Transverse colon (tissue), 4 donors: ENCODE measurements around the gene GCN1. TPM values are rescaled to one million over a fixed set of nuclear protein-coding genes. Genes with fewer than 3 reads are reported as not detected.
"Not testable (repeated sequence)": the region's sequence is repeated elsewhere in the genome, so short reads cannot be mapped to it uniquely, and the experiment has no call there.

ENCODE experiments used
- DNase-seq: peaks from one replicate; pipeline ENCODE4 v3.0.0-alpha.2; 2019
- H3K27ac ChIP-seq, 4 donors: fragments of 200-600 bp; sonication (generic); 2 replicates each; pipeline ENCODE4 v1.5.1; 2016 to 2018; ENCODE audit warnings: inconsistent platforms in 4 of 4
- H3K27me3 ChIP-seq: fragments of 200-600 bp; sonication (generic); 2 replicates; pipeline ENCODE4 v1.5.1; 2017; ENCODE audit warnings: inconsistent platforms
- H3K36me3 ChIP-seq, 4 donors: fragments of 200-600 bp; sonication (generic); 2 replicates each; pipeline ENCODE4 v1.5.1; 2017 to 2019; ENCODE audit warnings: inconsistent platforms in 4 of 4
- H3K4me1 ChIP-seq, 4 donors: fragments of 200-600 bp; sonication (generic); 2 replicates each; pipeline ENCODE4 v1.5.1; 2017 to 2020; ENCODE audit warnings: inconsistent platforms in 4 of 4
- H3K4me3 ChIP-seq, 4 donors: fragments of 200-600 bp; sonication (generic); 1 replicate in 1 of 4; 2 replicates in 3 of 4; pipeline versions ENCODE4 v1.5.1 to v1.6.1; 2017 to 2019; ENCODE audit warnings: inconsistent platforms in 4 of 4
- H3K9me3 ChIP-seq, 2 donors: fragments of 200-600 bp; sonication (generic); 2 replicates each; pipeline ENCODE4 v1.5.1; 2017 to 2019; ENCODE audit warnings: inconsistent platforms in 2 of 2
- EP300 ChIP-seq: sonication (generic); formaldehyde crosslinking; IDR thresholded peaks from one replicate; pipeline ENCODE4 v1.6.1; 2017; ENCODE audit warnings: antibody characterized with exemption, low read depth
- POLR2A ChIP-seq: fragments of 450-650 bp; IDR thresholded peaks from one replicate; pipeline ENCODE4 v1.6.1; 2016; ENCODE audit warnings: antibody characterized with exemption, mild to moderate bottlenecking, moderate library complexity
- POLR2AphosphoS5 ChIP-seq, 3 donors: sonication (generic); formaldehyde crosslinking; IDR thresholded peaks; one replicate each; pipeline ENCODE4 v1.6.1; 2016; ENCODE audit warnings: antibody characterized with exemption in 3 of 3
- WGBS, 2 donors: methylation state at CpG; one replicate each; pipeline ENCODE4 v1.1.5; 2018; ENCODE audit warnings: low coverage in 1 of 2; 5-methylcytosine and 5-hydroxymethylcytosine counted together
- in situ Hi-C, 4 donors: fragments of 200-750 bp; cut with MboI; loops; one replicate each; pipeline versions ENCODE4 v1.15.0 to v1.15.1; 2017; ENCODE audit warnings: low sequenced_read_pairs in 3 of 4, low pct_ligation_motif_present in 1 of 4, low pct_unique_long_range_greater_than_20kb in 1 of 4
- intact Hi-C: fragments of 100-400 bp; cut with DNase I; formaldehyde crosslinking; loops from one replicate; pipeline ENCODE4 v1.15.1; 2023; ENCODE audit warnings: low total_unique reads
- total RNA-seq, 4 donors: library from RNA; depleted of rRNA; stranded (reverse); fragments of >200 nt; gene quantifications; one replicate each; pipeline ENCODE4 v1.1.0, GENCODE V29; 2016
- TF ChIP-seq, protein P1 (sequence below), 5 experiments: fragments of 200-600 bp in 3 of 5; fragments of 450-650 bp in 2 of 5; sonication (generic) in 3 of 5; IDR thresholded peaks; 1 replicate in 2 of 5; 2 replicates in 3 of 5; pipeline ENCODE4 v1.5.1; 2016 to 2017; ENCODE audit warnings: antibody characterized with exemption in 5 of 5, inconsistent platforms in 3 of 5, mild to moderate bottlenecking in 2 of 5, moderate library complexity in 1 of 5

The GCN1 gene
- total RNA-seq, 4 donors from 2014 or later: 70.0 to 141 (median 107) TPM

DNA sequence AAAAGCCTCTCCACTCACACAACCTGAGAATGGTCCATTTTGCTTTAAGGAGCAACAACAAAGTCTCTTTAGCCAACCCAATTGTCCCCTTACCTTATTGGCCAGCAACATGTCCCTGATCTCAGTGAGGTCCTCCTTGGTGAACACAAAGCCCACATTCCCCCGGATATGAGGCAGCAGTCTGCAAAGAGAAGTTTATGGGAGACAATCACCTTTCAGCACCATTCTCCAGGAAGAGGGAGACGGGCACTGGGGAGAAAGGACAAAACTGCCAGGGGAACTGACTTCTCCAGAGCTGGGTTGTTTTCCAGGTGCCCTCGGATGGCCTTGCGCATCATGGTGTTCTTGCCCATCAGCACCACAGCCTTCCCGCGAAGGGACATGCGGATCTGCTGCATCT lies 4.5 kb upstream of the GCN1 start:
- Histone ChIP-seq H3K36me3 (peaks cover 0 to 32% (median 12%) of the 10 kb centered on the region in 4 donors), H3K4me1 (peaks cover 18 to 45% (median 32%) of the 10 kb centered on the region in 4 donors), H3K9me3 (no peaks in the 10 kb centered on the region), H3K27ac (peak overlapping the region; percentile 90 to 96 (median 93)), H3K4me3 (peak overlapping the region in 1 of 4 donors; percentile 99), H3K27me3 (no peaks in the 10 kb centered on the region)
- 51% methylated on average over 7 of the region's 7 CpGs; no CpG with 5 or more reads in 1 of the 2 donors for whole genome bisulfite sequencing, 2 donors
- intact Hi-C loops (no loop called here), in situ Hi-C loops (no loop called here)
- TF ChIP-seq EP300 (no peak), POLR2AphosphoS5 (IDR thresholded peaks at IDR 0.05) (no peak), POLR2A (no peak)
- TF ChIP-seq, protein P1, sequence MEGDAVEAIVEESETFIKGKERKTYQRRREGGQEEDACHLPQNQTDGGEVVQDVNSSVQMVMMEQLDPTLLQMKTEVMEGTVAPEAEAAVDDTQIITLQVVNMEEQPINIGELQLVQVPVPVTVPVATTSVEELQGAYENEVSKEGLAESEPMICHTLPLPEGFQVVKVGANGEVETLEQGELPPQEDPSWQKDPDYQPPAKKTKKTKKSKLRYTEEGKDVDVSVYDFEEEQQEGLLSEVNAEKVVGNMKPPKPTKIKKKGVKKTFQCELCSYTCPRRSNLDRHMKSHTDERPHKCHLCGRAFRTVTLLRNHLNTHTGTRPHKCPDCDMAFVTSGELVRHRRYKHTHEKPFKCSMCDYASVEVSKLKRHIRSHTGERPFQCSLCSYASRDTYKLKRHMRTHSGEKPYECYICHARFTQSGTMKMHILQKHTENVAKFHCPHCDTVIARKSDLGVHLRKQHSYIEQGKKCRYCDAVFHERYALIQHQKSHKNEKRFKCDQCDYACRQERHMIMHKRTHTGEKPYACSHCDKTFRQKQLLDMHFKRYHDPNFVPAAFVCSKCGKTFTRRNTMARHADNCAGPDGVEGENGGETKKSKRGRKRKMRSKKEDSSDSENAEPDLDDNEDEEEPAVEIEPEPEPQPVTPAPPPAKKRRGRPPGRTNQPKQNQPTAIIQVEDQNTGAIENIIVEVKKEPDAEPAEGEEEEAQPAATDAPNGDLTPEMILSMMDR (IDR thresholded peaks at IDR 0.05): no peak
- DNase-seq: no peak

DNA sequence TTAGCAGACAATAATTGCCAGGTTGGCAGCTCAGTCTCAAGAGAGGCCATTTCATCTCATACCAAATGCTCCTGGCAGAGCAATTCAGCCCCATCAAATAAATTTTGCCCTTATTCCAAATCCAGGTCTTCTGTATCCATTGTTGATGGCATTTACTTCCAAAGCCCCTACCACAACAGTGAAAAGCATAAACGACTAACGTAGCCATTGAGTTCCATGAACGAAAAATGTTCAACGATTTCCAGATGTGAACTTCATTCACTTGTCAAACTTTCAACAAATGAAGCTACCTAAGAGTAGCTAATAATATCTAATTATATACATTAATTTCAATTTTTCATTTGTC lies 3.0 kb upstream of the GCN1 start:
- Histone ChIP-seq H3K4me3 (no peak overlapping the region), H3K27ac (no peak overlapping the region), H3K36me3 (peaks cover 0 to 32% (median 12%) of the 10 kb centered on the region in 4 donors), H3K9me3 (no peaks in the 10 kb centered on the region), H3K27me3 (no peaks in the 10 kb centered on the region), H3K4me1 (peaks cover 23 to 60% (median 43%) of the 10 kb centered on the region in 4 donors)
- TF ChIP-seq POLR2AphosphoS5 (IDR thresholded peaks at IDR 0.05) (no peak), EP300 (no peak), POLR2A (no peak)
- DNase-seq: no peak
- intact Hi-C loops: no loop called here
- WGBS, 2 donors: 76 to 77% methylated on average over 4 of the region's 4 CpGs
- in situ Hi-C loops: no loop called here

DNA sequence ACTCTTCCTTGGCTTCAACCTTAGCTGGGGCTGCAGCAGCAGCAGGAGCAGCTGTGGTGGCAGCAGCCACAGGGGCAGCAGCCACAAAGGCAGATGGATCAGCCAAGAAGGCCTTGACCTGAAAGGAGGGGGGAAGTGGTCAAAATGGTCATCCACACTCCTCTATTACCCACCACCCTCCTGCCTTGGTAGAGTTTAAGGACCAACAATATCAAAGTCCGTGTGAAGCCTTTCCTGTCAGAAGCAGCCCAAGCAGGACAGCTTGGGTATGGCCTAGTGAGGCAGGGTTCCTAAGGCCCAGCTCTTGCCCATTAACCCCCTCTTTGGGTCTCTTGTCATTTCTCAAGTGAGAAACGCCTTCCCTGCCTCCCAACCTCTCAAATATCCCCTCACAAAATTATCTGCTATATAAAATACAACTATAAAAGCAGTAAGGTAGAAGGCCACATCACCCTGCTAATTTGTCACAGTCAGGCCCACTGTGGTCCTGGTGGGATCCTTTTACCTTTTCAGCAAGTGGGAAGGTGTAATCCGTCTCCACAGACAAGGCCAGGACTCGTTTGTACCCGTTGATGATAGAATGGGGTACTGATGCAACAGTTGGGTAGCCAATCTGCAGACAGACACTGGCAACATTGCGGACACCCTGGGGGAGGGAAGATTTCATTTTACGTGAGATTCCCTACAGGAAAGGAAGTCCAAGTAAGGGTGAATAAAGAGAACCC lies 2.5 kb upstream of the GCN1 start:
- H3K36me3 ChIP-seq: peaks cover 0 to 32% (median 12%) of the 10 kb centered on the region in 4 donors
- in situ Hi-C loops, H3K4me3 ChIP-seq, H3K27ac ChIP-seq, DNase-seq, H3K9me3 ChIP-seq, intact Hi-C loops, H3K27me3 ChIP-seq: not testable (repeated sequence)
- 59% methylated on average over 7 of the region's 7 CpGs; no CpG with 5 or more reads in 1 of the 2 donors for WGBS, 2 donors
- peaks cover 23 to 58% (median 43%) of the 10 kb centered on the region in 4 donors for H3K4me1 ChIP-seq

DNA sequence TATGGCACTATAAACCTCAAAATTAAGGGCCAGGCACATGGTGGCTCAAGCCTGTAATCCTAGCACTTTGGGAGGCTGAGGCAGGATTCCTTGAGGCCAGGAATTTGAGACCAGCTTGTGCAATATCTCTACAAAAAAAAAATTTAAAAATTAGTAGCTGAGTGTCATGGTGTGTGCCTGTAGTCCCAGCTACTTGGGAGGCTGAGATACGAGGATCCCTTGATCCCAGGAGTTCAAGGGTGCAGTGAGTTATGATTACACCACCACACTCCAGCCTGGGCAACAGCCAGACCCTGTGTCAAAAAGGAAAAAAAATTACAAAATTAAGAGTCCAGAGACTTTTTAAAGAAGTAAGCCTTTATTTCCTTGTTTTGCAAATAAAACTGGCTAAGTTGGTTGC lies 1.8 kb upstream of the GCN1 start:
- H3K4me3 ChIP-seq: no peak overlapping the region
- no peak for DNase-seq
- H3K27me3 ChIP-seq: no peaks in the 10 kb centered on the region
- WGBS, 2 donors: 40 to 82% methylated on average over 1 of the region's 1 CpG
- no peak for TF ChIP-seq POLR2AphosphoS5 (IDR thresholded peaks at IDR 0.05)
- no peak for TF ChIP-seq POLR2A
- TF ChIP-seq, protein P1 (IDR thresholded peaks at IDR 0.05): no peak
- TF ChIP-seq EP300: no peak
- in situ Hi-C loops (no loop called here), intact Hi-C loops (no loop called here)
- H3K36me3 ChIP-seq: peaks cover 0 to 32% (median 12%) of the 10 kb centered on the region in 4 donors
- H3K4me1 ChIP-seq: peaks cover 23 to 56% (median 43%) of the 10 kb centered on the region in 4 donors
- peak overlapping the region in 3 of 4 donors; percentile 89 to 95 (median 93) for H3K27ac ChIP-seq
- H3K9me3 ChIP-seq: no peaks in the 10 kb centered on the region

DNA sequence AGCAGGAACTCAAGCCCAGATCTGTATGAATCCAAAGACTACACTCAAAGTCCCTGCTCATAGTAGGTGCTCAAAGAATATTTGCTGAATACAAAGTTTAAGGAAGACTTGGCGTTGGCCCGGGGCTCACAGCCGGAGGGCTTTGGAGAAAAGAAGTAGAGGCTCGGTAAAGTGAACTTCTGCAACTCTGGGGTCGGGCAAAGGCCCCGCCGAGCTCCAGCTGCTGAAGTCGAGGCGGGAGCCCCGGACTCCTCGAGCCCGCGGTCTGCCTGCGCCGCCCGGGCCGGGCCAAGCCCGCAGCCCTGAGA lies 335 bp downstream of the GCN1 start:
- peak overlapping the region; percentile 84 to 99 (median 92) for H3K4me3 ChIP-seq
- intact Hi-C loops: no loop called here
- no peaks in the 10 kb centered on the region for H3K9me3 ChIP-seq
- peak overlapping the region; percentile 89 to 95 (median 94) for H3K27ac ChIP-seq
- peaks cover 14 to 44% (median 31%) of the 10 kb centered on the region in 4 donors for H3K4me1 ChIP-seq
- 0% methylated on average over 2 to 15 of the region's 18 CpGs for WGBS, 2 donors
- no peaks in the 10 kb centered on the region for H3K27me3 ChIP-seq
- TF ChIP-seq POLR2A (no peak), EP300 (no peak), POLR2AphosphoS5 (IDR thresholded peaks at IDR 0.05) (no peak)
- TF ChIP-seq, protein P1 (IDR thresholded peaks at IDR 0.05): no peak
- no peak for DNase-seq
- peaks cover 0 to 35% (median 16%) of the 10 kb centered on the region in 4 donors for H3K36me3 ChIP-seq
- in situ Hi-C loops: no loop called here

DNA sequence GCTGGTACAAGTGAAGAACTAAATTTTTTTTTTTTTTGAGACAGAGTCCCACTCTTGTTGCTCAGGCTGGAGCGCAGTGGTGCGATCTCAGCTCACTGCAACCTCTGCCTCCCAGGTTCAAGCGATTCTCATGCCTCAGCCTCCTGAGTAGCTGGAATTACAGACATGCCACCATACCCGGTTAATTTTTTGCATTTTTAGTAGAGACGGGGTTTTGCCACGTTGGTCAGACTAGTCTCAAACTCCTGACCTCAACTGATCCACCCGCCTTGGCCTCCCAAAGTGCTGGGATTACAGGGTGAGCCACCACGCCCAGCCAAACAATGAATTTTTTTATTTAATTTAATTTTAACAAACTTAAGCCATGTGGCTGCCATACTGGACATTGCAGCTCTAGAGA lies 1.2 kb downstream of the GCN1 start:
- intact Hi-C loops, in situ Hi-C loops, H3K9me3 ChIP-seq, DNase-seq, H3K27me3 ChIP-seq: not testable (repeated sequence)
- peak overlapping the region in 2 of 4 donors; percentile 92 to 99 for H3K4me3 ChIP-seq
- peaks cover 0 to 36% (median 17%) of the 10 kb centered on the region in 4 donors for H3K36me3 ChIP-seq
- peak overlapping the region in 2 of 4 donors; percentile 89 to 93 for H3K27ac ChIP-seq
- peaks cover 14 to 35% (median 26%) of the 10 kb centered on the region in 4 donors for H3K4me1 ChIP-seq
- WGBS, 2 donors: 57 to 73% methylated on average over 7 to 8 of the region's 8 CpGs
